GM23338 (cell line): ENCODE data around the gene USP5. TPM values are rescaled to one million over a fixed set of nuclear protein-coding genes. Genes with fewer than 3 reads are reported as not detected.
A peak's percentile ranks its signal among the peaks of the same experiment; 100 is the strongest.

Experiments
- ATAC-seq: fragments of 200-7000 bp; cut with Tn5 transposase; 3 replicates; pipeline ENCODE4 v1.9.1; 2020
- DNase-seq: peaks from one replicate; pipeline ENCODE4 v3.0.0-alpha.2; 2015; ENCODE audit warnings: low spot score
- H2AFZ ChIP-seq: fragments of 200-600 bp; sonication (generic); 2 replicates; pipeline ENCODE4 v1.8.0; 2016; ENCODE audit warnings: antibody characterized with exemption, mild to moderate bottlenecking, moderate library complexity
- H3F3A ChIP-seq: fragments of 200-600 bp; sonication (generic); replicated peaks from 2 replicates; pipeline ENCODE4 v1.8.0; 2017; ENCODE audit warnings: antibody characterized with exemption, mixed run types, low read depth
- H3K27ac ChIP-seq: fragments of 200-600 bp; sonication (generic); 2 replicates; pipeline ENCODE4 v1.6.1; 2016; ENCODE audit warnings: low read depth
- H3K27me3 ChIP-seq: fragments of 200-600 bp; sonication (generic); 2 replicates; pipeline ENCODE4 v1.8.0; 2016; ENCODE audit warnings: mild to moderate bottlenecking, mixed run types, moderate library complexity; ENCODE audit not compliant: insufficient read depth
- H3K36me3 ChIP-seq: fragments of 200-600 bp; sonication (generic); 2 replicates; pipeline ENCODE4 v1.8.0; 2016; ENCODE audit warnings: mild to moderate bottlenecking; ENCODE audit not compliant: insufficient read depth
- H3K4me1 ChIP-seq: fragments of 200-600 bp; sonication (generic); 2 replicates; pipeline ENCODE4 v1.8.0; 2016; ENCODE audit warnings: mild to moderate bottlenecking, moderate library complexity; ENCODE audit not compliant: insufficient read depth
- H3K4me2 ChIP-seq: fragments of 200-600 bp; sonication (generic); 2 replicates; pipeline ENCODE4 v1.7.1; 2017; ENCODE audit warnings: mixed run types
- H3K4me3 ChIP-seq: fragments of 200-600 bp; sonication (generic); 2 replicates; pipeline ENCODE4 v1.6.1; 2016; ENCODE audit warnings: mixed run types
- H3K79me2 ChIP-seq: fragments of 200-600 bp; sonication (generic); replicated peaks from 2 replicates; pipeline ENCODE4 v1.8.0; 2017; ENCODE audit warnings: mild to moderate bottlenecking; ENCODE audit not compliant: insufficient read depth
- H3K9me2 ChIP-seq: fragments of 200-600 bp; sonication (generic); 2 replicates; pipeline ENCODE4 v1.8.0; 2017; ENCODE audit not compliant: insufficient read depth
- H4K20me1 ChIP-seq: fragments of 200-600 bp; sonication (generic); replicated peaks from 2 replicates; pipeline ENCODE4 v1.8.0; 2017; ENCODE audit warnings: mild to moderate bottlenecking; ENCODE audit not compliant: insufficient read depth
- H3K27ac Mint-ChIP-seq: 2 replicates; pipeline ENCODE4 v1.8.0; 2020; ENCODE audit warnings: inconsistent platforms, mild to moderate bottlenecking, moderate library complexity, mixed read lengths
- H3K27me3 Mint-ChIP-seq: 3 replicates; pipeline ENCODE4 v1.8.0; 2022; ENCODE audit warnings: low read depth, mild to moderate bottlenecking, moderate library complexity, mixed read lengths, inconsistent platforms; ENCODE audit not compliant: insufficient read depth, poor library complexity
- H3K36me3 Mint-ChIP-seq: 3 replicates; pipeline ENCODE4 v1.8.0; 2021; ENCODE audit warnings: low read depth, mild to moderate bottlenecking, inconsistent platforms, moderate library complexity, mixed read lengths
- H3K4me1 Mint-ChIP-seq: 3 replicates; pipeline ENCODE4 v1.8.0; 2020; ENCODE audit warnings: mild to moderate bottlenecking, inconsistent platforms, mixed read lengths
- H3K4me3 Mint-ChIP-seq: 3 replicates; pipeline ENCODE4 v1.8.0; 2021; ENCODE audit warnings: moderate library complexity, mild to moderate bottlenecking, inconsistent platforms, mixed read lengths
- H3K9me3 Mint-ChIP-seq: 3 replicates; pipeline ENCODE4 v1.8.0; 2020; ENCODE audit warnings: moderate library complexity, mild to moderate bottlenecking, inconsistent platforms, mixed read lengths
- CREB1 ChIP-seq: fragments of 250-450 bp; sonication (Bioruptor Pico); IDR thresholded peaks from 2 replicates; pipeline ENCODE4 v1.5.0; 2020; ENCODE audit warnings: low read depth, mild to moderate bottlenecking, moderate library complexity
- ETS1 ChIP-seq: IDR thresholded peaks from 2 replicates; pipeline ENCODE4 v1.6.1; 2016; ENCODE audit warnings: antibody characterized with exemption
- EZH2 ChIP-seq: fragments of 200-600 bp; sonication (generic); IDR thresholded peaks from one replicate; pipeline ENCODE4 v1.8.0; 2017; ENCODE audit warnings: antibody characterized with exemption, mild to moderate bottlenecking, low read depth; ENCODE audit not compliant: unreplicated experiment
- EZH2phosphoT487 ChIP-seq: fragments of 200-600 bp; sonication (generic); IDR thresholded peaks from one replicate; pipeline ENCODE4 v1.8.1; 2018; ENCODE audit warnings: antibody characterized with exemption; ENCODE audit not compliant: unreplicated experiment
- JUNB ChIP-seq: IDR thresholded peaks from one replicate; pipeline ENCODE4 v1.6.1; 2016; ENCODE audit warnings: antibody characterized with exemption; ENCODE audit not compliant: unreplicated experiment
- NANOG ChIP-seq: IDR thresholded peaks from 2 replicates; pipeline ENCODE4 v1.6.1; 2016; ENCODE audit warnings: antibody characterized with exemption, borderline replicate concordance
- POLR2AphosphoS5 ChIP-seq: IDR thresholded peaks from 2 replicates; pipeline ENCODE4 v1.6.1; 2016; ENCODE audit warnings: antibody characterized with exemption, low read depth
- ZNF114 ChIP-seq: fragments of 250-450 bp; sonication (Bioruptor Pico); IDR thresholded peaks from 2 replicates; pipeline ENCODE4 v1.5.0; 2020; ENCODE audit warnings: mild to moderate bottlenecking, moderate library complexity
- polyA plus RNA-seq: library from polyadenylated mRNA; unstranded; fragments of >200 nt; fragmentation: Nextera tagmentation; extraction: Ambion mirVana; gene quantifications from 2 replicates; pipeline ENCODE4 v1.2.1, GENCODE V29; 2016
- total RNA-seq: library from RNA; depleted of rRNA; stranded (reverse); fragments of >200 nt; shearing (Covaris generic); gene quantifications from 2 replicates; pipeline ENCODE4 v1.2.3, GENCODE V29; 2014
- TF ChIP-seq, protein P1 (sequence below): IDR thresholded peaks from one replicate; pipeline ENCODE4 v1.6.1; 2018; ENCODE audit warnings: antibody characterized with exemption; ENCODE audit not compliant: unreplicated experiment
- TF ChIP-seq, protein P2 (sequence below), 2 experiments: fragments of 200-600 bp in 1 of 2; sonication (generic) in 1 of 2; conservative IDR thresholded peaks; 2 replicates each; pipeline versions ENCODE4 v1.5.1 to v1.6.1; 2016 to 2017; ENCODE audit warnings: antibody characterized with exemption in 2 of 2, low read depth in 2 of 2, mild to moderate bottlenecking in 2 of 2, moderate library complexity in 1 of 2
- TF ChIP-seq, protein P3 (sequence below): fragments of 250-450 bp; sonication (Bioruptor Pico); IDR thresholded peaks from 2 replicates; pipeline ENCODE4 v1.5.0; 2020; ENCODE audit warnings: mild to moderate bottlenecking, moderate library complexity

USP5 gene
- total and polyA plus RNA-seq, 2 experiments from 2014 or later, result 35.1 to 109 TPM

GRCh38 chr12:6834873-6835272, 17.1 kb upstream of the USP5 start:
- H3F3A ChIP-seq, result peaks cover 21% of the 10 kb centered on the region
- H3K9me3 Mint-ChIP-seq, result no peaks in the 10 kb centered on the region
- peaks cover 22% of the 10 kb centered on the region for H3K4me1 Mint-ChIP-seq
- peak overlapping the region; percentile 11; the same call in 1 of the 3 replicates for H3K4me3 Mint-ChIP-seq
- H3K4me1 ChIP-seq, result peaks cover 5% of the 10 kb centered on the region; the same call in 1 of the 2 replicates
- peaks cover 3% of the 10 kb centered on the region; the same call in 1 of the 2 replicates for H4K20me1 ChIP-seq
- peaks cover 8% of the 10 kb centered on the region; the same call in 1 of the 2 replicates for H3K36me3 ChIP-seq
- peak; percentile 13; the same call in 2 of the 3 replicates for ATAC-seq
- H2AFZ ChIP-seq, result no peak overlapping the region
- peaks cover 5% of the 10 kb centered on the region for H3K79me2 ChIP-seq
- no peak overlapping the region for H3K4me2 ChIP-seq
- H3K27ac Mint-ChIP-seq, result no peak overlapping the region
- peaks cover 81% of the 10 kb centered on the region for H3K36me3 Mint-ChIP-seq
- no peak overlapping the region for H3K27ac ChIP-seq
- no peak for DNase-seq
- no peak for TF ChIP-seq CREB1 (CRISPR knock-in tag)
- no peak for TF ChIP-seq ETS1
- TF ChIP-seq EZH2, result no peak
- no peak for TF ChIP-seq NANOG
- TF ChIP-seq, protein P1, sequence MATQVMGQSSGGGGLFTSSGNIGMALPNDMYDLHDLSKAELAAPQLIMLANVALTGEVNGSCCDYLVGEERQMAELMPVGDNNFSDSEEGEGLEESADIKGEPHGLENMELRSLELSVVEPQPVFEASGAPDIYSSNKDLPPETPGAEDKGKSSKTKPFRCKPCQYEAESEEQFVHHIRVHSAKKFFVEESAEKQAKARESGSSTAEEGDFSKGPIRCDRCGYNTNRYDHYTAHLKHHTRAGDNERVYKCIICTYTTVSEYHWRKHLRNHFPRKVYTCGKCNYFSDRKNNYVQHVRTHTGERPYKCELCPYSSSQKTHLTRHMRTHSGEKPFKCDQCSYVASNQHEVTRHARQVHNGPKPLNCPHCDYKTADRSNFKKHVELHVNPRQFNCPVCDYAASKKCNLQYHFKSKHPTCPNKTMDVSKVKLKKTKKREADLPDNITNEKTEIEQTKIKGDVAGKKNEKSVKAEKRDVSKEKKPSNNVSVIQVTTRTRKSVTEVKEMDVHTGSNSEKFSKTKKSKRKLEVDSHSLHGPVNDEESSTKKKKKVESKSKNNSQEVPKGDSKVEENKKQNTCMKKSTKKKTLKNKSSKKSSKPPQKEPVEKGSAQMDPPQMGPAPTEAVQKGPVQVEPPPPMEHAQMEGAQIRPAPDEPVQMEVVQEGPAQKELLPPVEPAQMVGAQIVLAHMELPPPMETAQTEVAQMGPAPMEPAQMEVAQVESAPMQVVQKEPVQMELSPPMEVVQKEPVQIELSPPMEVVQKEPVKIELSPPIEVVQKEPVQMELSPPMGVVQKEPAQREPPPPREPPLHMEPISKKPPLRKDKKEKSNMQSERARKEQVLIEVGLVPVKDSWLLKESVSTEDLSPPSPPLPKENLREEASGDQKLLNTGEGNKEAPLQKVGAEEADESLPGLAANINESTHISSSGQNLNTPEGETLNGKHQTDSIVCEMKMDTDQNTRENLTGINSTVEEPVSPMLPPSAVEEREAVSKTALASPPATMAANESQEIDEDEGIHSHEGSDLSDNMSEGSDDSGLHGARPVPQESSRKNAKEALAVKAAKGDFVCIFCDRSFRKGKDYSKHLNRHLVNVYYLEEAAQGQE, result no peak
- TF ChIP-seq EZH2phosphoT487, result no peak
- no peak for TF ChIP-seq POLR2AphosphoS5
- TF ChIP-seq, protein P2, sequence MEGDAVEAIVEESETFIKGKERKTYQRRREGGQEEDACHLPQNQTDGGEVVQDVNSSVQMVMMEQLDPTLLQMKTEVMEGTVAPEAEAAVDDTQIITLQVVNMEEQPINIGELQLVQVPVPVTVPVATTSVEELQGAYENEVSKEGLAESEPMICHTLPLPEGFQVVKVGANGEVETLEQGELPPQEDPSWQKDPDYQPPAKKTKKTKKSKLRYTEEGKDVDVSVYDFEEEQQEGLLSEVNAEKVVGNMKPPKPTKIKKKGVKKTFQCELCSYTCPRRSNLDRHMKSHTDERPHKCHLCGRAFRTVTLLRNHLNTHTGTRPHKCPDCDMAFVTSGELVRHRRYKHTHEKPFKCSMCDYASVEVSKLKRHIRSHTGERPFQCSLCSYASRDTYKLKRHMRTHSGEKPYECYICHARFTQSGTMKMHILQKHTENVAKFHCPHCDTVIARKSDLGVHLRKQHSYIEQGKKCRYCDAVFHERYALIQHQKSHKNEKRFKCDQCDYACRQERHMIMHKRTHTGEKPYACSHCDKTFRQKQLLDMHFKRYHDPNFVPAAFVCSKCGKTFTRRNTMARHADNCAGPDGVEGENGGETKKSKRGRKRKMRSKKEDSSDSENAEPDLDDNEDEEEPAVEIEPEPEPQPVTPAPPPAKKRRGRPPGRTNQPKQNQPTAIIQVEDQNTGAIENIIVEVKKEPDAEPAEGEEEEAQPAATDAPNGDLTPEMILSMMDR (conservative IDR thresholded peaks at IDR 0.05; ENCODE audit: low read depth in 2 of 2), result no peak
- TF ChIP-seq, protein P3, sequence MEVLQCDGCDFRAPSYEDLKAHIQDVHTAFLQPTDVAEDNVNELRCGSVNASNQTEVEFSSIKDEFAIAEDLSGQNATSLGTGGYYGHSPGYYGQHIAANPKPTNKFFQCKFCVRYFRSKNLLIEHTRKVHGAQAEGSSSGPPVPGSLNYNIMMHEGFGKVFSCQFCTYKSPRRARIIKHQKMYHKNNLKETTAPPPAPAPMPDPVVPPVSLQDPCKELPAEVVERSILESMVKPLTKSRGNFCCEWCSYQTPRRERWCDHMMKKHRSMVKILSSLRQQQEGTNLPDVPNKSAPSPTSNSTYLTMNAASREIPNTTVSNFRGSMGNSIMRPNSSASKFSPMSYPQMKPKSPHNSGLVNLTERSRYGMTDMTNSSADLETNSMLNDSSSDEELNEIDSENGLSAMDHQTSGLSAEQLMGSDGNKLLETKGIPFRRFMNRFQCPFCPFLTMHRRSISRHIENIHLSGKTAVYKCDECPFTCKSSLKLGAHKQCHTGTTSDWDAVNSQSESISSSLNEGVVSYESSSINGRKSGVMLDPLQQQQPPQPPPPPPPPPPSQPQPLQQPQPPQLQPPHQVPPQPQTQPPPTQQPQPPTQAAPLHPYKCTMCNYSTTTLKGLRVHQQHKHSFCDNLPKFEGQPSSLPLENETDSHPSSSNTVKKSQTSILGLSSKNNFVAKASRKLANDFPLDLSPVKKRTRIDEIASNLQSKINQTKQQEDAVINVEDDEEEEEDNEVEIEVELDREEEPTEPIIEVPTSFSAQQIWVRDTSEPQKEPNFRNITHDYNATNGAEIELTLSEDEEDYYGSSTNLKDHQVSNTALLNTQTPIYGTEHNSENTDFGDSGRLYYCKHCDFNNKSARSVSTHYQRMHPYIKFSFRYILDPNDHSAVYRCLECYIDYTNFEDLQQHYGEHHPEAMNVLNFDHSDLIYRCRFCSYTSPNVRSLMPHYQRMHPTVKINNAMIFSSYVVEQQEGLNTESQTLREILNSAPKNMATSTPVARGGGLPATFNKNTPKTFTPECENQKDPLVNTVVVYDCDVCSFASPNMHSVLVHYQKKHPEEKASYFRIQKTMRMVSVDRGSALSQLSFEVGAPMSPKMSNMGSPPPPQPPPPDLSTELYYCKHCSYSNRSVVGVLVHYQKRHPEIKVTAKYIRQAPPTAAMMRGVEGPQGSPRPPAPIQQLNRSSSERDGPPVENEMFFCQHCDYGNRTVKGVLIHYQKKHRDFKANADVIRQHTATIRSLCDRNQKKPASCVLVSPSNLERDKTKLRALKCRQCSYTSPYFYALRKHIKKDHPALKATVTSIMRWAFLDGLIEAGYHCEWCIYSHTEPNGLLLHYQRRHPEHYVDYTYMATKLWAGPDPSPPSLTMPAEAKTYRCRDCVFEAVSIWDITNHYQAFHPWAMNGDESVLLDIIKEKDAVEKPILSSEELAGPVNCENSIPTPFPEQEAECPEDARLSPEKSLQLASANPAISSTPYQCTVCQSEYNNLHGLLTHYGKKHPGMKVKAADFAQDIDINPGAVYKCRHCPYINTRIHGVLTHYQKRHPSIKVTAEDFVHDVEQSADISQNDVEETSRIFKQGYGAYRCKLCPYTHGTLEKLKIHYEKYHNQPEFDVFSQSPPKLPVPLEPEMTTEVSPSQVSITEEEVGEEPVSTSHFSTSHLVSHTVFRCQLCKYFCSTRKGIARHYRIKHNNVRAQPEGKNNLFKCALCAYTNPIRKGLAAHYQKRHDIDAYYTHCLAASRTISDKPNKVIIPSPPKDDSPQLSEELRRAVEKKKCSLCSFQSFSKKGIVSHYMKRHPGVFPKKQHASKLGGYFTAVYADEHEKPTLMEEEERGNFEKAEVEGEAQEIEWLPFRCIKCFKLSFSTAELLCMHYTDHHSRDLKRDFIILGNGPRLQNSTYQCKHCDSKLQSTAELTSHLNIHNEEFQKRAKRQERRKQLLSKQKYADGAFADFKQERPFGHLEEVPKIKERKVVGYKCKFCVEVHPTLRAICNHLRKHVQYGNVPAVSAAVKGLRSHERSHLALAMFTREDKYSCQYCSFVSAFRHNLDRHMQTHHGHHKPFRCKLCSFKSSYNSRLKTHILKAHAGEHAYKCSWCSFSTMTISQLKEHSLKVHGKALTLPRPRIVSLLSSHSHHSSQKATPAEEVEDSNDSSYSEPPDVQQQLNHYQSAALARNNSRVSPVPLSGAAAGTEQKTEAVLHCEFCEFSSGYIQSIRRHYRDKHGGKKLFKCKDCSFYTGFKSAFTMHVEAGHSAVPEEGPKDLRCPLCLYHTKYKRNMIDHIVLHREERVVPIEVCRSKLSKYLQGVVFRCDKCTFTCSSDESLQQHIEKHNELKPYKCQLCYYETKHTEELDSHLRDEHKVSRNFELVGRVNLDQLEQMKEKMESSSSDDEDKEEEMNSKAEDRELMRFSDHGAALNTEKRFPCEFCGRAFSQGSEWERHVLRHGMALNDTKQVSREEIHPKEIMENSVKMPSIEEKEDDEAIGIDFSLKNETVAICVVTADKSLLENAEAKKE (CRISPR knock-in tag), result no peak
- no peak for TF ChIP-seq JUNB
- TF ChIP-seq ZNF114, result no peak
- peaks cover 16% of the 10 kb centered on the region for H3K27me3 Mint-ChIP-seq
- H3K9me2 ChIP-seq, result no peaks in the 10 kb centered on the region
- no peaks in the 10 kb centered on the region for H3K27me3 ChIP-seq
- H3K4me3 ChIP-seq, result no peak overlapping the region
